Skin of body (tissue), 2 donors: ENCODE measurements around the gene TULP4. TPM values are rescaled to one million over a fixed set of nuclear protein-coding genes. Genes with fewer than 3 reads are reported as not detected.
"Not testable (repeated sequence)": the region's sequence is repeated elsewhere in the genome, so short reads cannot be mapped to it uniquely, and the experiment has no call there.

Experiments used
- DNase-seq: peaks from one replicate; lab custom pipeline; 2025; lab: John Stamatoyannopoulos, UW
- total RNA-seq: library from RNA; depleted of rRNA; stranded (reverse); fragments of >200 nt; gene quantifications from one replicate; pipeline ENCODE4 v1.2.3, GENCODE V29; 2014

Gene TULP4
- total RNA-seq, 1 donor from 2014 or later, result 135 TPM

GRCh38 chr6:158522616-158523015 lies 210.4 kb downstream of the TULP4 start:
- DNase-seq, result no peak

GRCh38 chr6:158524311-158524710 lies 212.0 kb downstream of the TULP4 start:
- DNase-seq, result no peak

- DNase-seq, result not testable (repeated sequence)
These were observed 215.6 kb downstream of the TULP4 start for GRCh38 chr6:158527858-158528257.

- no peak for DNase-seq
These were observed 216.6 kb downstream of the TULP4 start for GRCh38 chr6:158528826-158529225.

GRCh38 chr6:158529629-158530028 lies 217.4 kb downstream of the TULP4 start:
- no peak for DNase-seq

- no peak for DNase-seq
These were observed 219.3 kb downstream of the TULP4 start for GRCh38 chr6:158531566-158531965.

GRCh38 chr6:158531970-158532369 lies 219.7 kb downstream of the TULP4 start:
- DNase-seq, result no peak

- DNase-seq, result no peak
These were observed 224.0 kb downstream of the TULP4 start for GRCh38 chr6:158536084-158536890.

- no peak for DNase-seq
These were observed 224.9 kb downstream of the TULP4 start for GRCh38 chr6:158536891-158537798.

- no peak for DNase-seq
These were observed 226.5 kb downstream of the TULP4 start for GRCh38 chr6:158538741-158539140.

- no peak for DNase-seq
These were observed 227.1 kb downstream of the TULP4 start for GRCh38 chr6:158539413-158539812.

GRCh38 chr6:158539881-158540280 lies 227.6 kb downstream of the TULP4 start:
- DNase-seq, result no peak

GRCh38 chr6:158543606-158544185 lies 231.4 kb downstream of the TULP4 start:
- no peak for DNase-seq

GRCh38 chr6:158544428-158544827 lies 232.2 kb downstream of the TULP4 start:
- no peak for DNase-seq

GRCh38 chr6:158545043-158545966 lies 233.0 kb downstream of the TULP4 start:
- DNase-seq, result no peak

GRCh38 chr6:158548418-158549161 lies 236.3 kb downstream of the TULP4 start:
- no peak for DNase-seq

GRCh38 chr6:158552055-158552795 lies 240.0 kb downstream of the TULP4 start:
- DNase-seq, result no peak

- DNase-seq, result no peak
These were observed 240.5 kb downstream of the TULP4 start for GRCh38 chr6:158552796-158553138.

- no peak for DNase-seq
These were observed 242.5 kb downstream of the TULP4 start for GRCh38 chr6:158554611-158555361.
